Loucy (cell line): ENCODE data around the gene ZNF474.

Experiments used
- H2AFZ ChIP-seq: fragments of 200-600 bp; sonication (generic); 2 replicates; pipeline ENCODE4 v1.6.0; 2016; ENCODE audit warnings: antibody characterized with exemption, mild to moderate bottlenecking, low read length, moderate library complexity
- H3F3A ChIP-seq: fragments of 200-600 bp; 2 replicates; pipeline ENCODE4 v1.6.0; 2016; ENCODE audit warnings: antibody characterized with exemption, low read depth, mild to moderate bottlenecking
- H3K27me3 ChIP-seq: fragments of 200-600 bp; sonication (generic); 2 replicates; pipeline ENCODE4 v1.6.1; 2014; ENCODE audit warnings: low read length, mild to moderate bottlenecking; ENCODE audit not compliant: insufficient read depth, poor library complexity, severe bottlenecking
- H3K36me3 ChIP-seq: fragments of 200-600 bp; sonication (generic); 2 replicates; pipeline ENCODE4 v1.6.1; 2016; ENCODE audit warnings: low read length; ENCODE audit not compliant: insufficient read depth
- H3K4me1 ChIP-seq: fragments of 200-600 bp; sonication (generic); 2 replicates; pipeline ENCODE4 v1.5.1; 2014; ENCODE audit warnings: low read length, mild to moderate bottlenecking; ENCODE audit not compliant: insufficient read depth, poor library complexity, severe bottlenecking
- H3K4me2 ChIP-seq: fragments of 200-600 bp; sonication (generic); 2 replicates; pipeline ENCODE4 v1.6.0; 2014; ENCODE audit warnings: antibody characterized with exemption, low read length, low read depth, mild to moderate bottlenecking; ENCODE audit not compliant: poor library complexity, severe bottlenecking
- H3K4me3 ChIP-seq: fragments of 200-600 bp; sonication (generic); 2 replicates; pipeline ENCODE4 v1.5.1; 2014; ENCODE audit warnings: low read length, mild to moderate bottlenecking, mixed read lengths; ENCODE audit not compliant: poor library complexity, severe bottlenecking
- H3K79me2 ChIP-seq: fragments of 200-600 bp; sonication (generic); 2 replicates; pipeline ENCODE4 v1.6.1; 2014; ENCODE audit warnings: low read length; ENCODE audit not compliant: insufficient read depth
- H3K9ac ChIP-seq: fragments of 200-600 bp; sonication (generic); 2 replicates; pipeline ENCODE4 v1.6.0; 2014; ENCODE audit warnings: mild to moderate bottlenecking, low read depth, low read length, moderate library complexity; ENCODE audit not compliant: poor library complexity, severe bottlenecking
- H3K9me2 ChIP-seq: fragments of 200-600 bp; sonication (generic); replicated peaks from 2 replicates; pipeline ENCODE4 v1.6.1; 2016; ENCODE audit warnings: low read depth, low read length, mixed read lengths
- H3K9me3 ChIP-seq: fragments of 200-600 bp; sonication (generic); 2 replicates; pipeline ENCODE4 v1.6.1; 2014; ENCODE audit warnings: mild to moderate bottlenecking, antibody characterized with exemption, low read length, low read depth; ENCODE audit not compliant: insufficient read depth
- H4K20me1 ChIP-seq: fragments of 200-600 bp; sonication (generic); 2 replicates; pipeline ENCODE4 v1.6.0; 2014; ENCODE audit warnings: antibody characterized with exemption, low read length, mild to moderate bottlenecking; ENCODE audit not compliant: insufficient read depth, poor library complexity, severe bottlenecking
- CTCF ChIP-seq: fragments of 200-600 bp; sonication (generic); conservative IDR thresholded peaks from 2 replicates; pipeline ENCODE4 v1.5.1; 2014; ENCODE audit warnings: mild to moderate bottlenecking, antibody characterized with exemption, low read length
- EZH2phosphoT487 ChIP-seq: fragments of 200-600 bp; IDR thresholded peaks from 2 replicates; pipeline ENCODE4 v1.6.1; 2018; ENCODE audit warnings: antibody characterized with exemption, mild to moderate bottlenecking, moderate library complexity, borderline replicate concordance

Gene ZNF474

GRCh38 chr5:122172207-122172606 lies 42.9 kb downstream of the ZNF474 start:
- H3K9me2 ChIP-seq: no peaks in the 10 kb centered on the region
- H4K20me1 ChIP-seq: no peaks in the 10 kb centered on the region
- H3K27me3 ChIP-seq: no peaks in the 10 kb centered on the region
- H3K4me2 ChIP-seq: no peak overlapping the region
- TF ChIP-seq EZH2phosphoT487: no peak
- no peak for TF ChIP-seq CTCF
- H3K4me1 ChIP-seq: no peaks in the 10 kb centered on the region
- H3K36me3 ChIP-seq: no peaks in the 10 kb centered on the region
- H3K9ac ChIP-seq: no peak overlapping the region
- no peaks in the 10 kb centered on the region for H3F3A ChIP-seq
- H3K4me3 ChIP-seq: no peak overlapping the region
- H3K9me3 ChIP-seq: no peaks in the 10 kb centered on the region
- H3K79me2 ChIP-seq: no peaks in the 10 kb centered on the region
- H2AFZ ChIP-seq: no peak overlapping the region

GRCh38 chr5:122173474-122174415 lies 44.4 kb downstream of the ZNF474 start:
- no peaks in the 10 kb centered on the region for H3K4me1 ChIP-seq
- no peaks in the 10 kb centered on the region for H3K9me2 ChIP-seq
- H3K36me3 ChIP-seq: no peaks in the 10 kb centered on the region
- H3K9me3 ChIP-seq: no peaks in the 10 kb centered on the region
- no peaks in the 10 kb centered on the region for H3K27me3 ChIP-seq
- H3K4me2 ChIP-seq: no peak overlapping the region
- no peak overlapping the region for H3K9ac ChIP-seq
- H4K20me1 ChIP-seq: no peaks in the 10 kb centered on the region
- no peaks in the 10 kb centered on the region for H3K79me2 ChIP-seq
- H3K4me3 ChIP-seq: no peak overlapping the region
- H2AFZ ChIP-seq: no peak overlapping the region
- TF ChIP-seq EZH2phosphoT487 (no peak), CTCF (no peak)
- no peaks in the 10 kb centered on the region for H3F3A ChIP-seq

- Histone ChIP-seq H3K36me3 (no peaks in the 10 kb centered on the region), H3K79me2 (no peaks in the 10 kb centered on the region), H3K4me1 (no peaks in the 10 kb centered on the region), H3K4me2 (no peak overlapping the region), H3K9me3 (no peaks in the 10 kb centered on the region), H3F3A (no peaks in the 10 kb centered on the region), H3K27me3 (no peaks in the 10 kb centered on the region), H3K9me2 (no peaks in the 10 kb centered on the region), H2AFZ (no peak overlapping the region), H4K20me1 (no peaks in the 10 kb centered on the region), H3K9ac (no peak overlapping the region), H3K4me3 (no peak overlapping the region)
- TF ChIP-seq CTCF (no peak), EZH2phosphoT487 (no peak)
These were observed 45.7 kb downstream of the ZNF474 start for GRCh38 chr5:122175091-122175490.
